Measurements from ENCODE around the gene ALKBH7.

The ALKBH7 gene

DNA sequence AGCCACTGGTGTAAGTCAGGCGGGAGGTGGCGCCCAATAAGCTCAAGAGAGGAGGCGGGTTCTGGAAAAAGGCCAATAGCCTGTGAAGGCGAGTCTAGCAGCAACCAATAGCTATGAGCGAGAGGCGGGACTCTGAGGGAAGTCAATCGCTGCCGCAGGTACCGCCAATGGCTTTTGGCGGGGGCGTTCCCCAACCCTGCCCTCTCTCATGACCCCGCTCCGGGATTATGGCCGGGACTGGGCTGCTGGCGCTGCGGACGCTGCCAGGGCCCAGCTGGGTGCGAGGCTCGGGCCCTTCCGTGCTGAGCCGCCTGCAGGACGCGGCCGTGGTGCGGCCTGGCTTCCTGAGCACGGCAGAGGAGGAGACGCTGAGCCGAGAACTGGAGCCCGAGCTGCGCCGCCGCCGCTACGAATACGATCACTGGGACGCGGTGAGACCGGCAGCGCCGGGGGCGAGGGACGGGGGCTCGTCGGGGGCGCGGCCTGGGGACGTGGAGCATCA is at the start of gene ALKBH7:
Gene ALKBH7, plus strand, starts transcription at position 201 of the 502 bp plus-strand sequence. Its CDS starts 27 bp downstream, at position 228.
- peak within 1 kb of the TSS; percentile 63 for H3K4me3 ChIP-seq (ENCODE audit: control insufficient read depth, low read depth, low read length)
- TF ChIP-seq CTCF (conservative IDR thresholded peaks at IDR 0.05; ENCODE audit: control insufficient read depth, insufficient read depth, low read depth, low read length) = no peak
- peak; percentile 100 for DNase-seq (ENCODE audit: low read depth)

- H3K4me3 ChIP-seq (ENCODE audit: control insufficient read depth, low read depth, low read length) = no peak overlapping the region
- DNase-seq (ENCODE audit: low read depth) = no peak
- no peak for TF ChIP-seq CTCF (conservative IDR thresholded peaks at IDR 0.05; ENCODE audit: control insufficient read depth, insufficient read depth, low read depth, low read length)
Measured at GRCh38 chr19:6324757-6325156, 47.8 kb upstream of the ALKBH7 start.

DNA sequence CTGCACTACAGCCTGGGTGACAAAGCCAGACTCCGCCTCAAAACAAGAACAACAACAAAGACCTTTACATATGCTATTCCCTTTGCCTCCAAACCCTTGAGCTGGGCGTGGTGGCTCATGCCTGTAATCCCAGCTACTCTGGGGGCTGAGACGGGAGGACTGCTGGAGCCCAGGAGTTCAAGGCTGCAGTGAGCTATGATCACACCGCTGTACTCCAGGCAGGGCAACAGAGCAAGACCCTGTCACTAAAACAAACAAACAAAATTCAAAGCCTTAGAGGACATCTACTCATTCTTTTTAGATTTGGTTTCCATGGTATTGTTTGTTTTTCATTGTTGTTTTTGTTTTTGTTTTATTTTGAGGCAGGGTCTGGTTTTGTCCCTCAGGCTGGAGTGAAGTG is 47.0 kb upstream of the ALKBH7 start:
- no peak for TF ChIP-seq CTCF (conservative IDR thresholded peaks at IDR 0.05; ENCODE audit: control insufficient read depth, insufficient read depth, low read depth, low read length)
- H3K4me3 ChIP-seq (ENCODE audit: control insufficient read depth, low read depth, low read length) = no peak overlapping the region
- no peak for DNase-seq (ENCODE audit: low read depth)

DNA sequence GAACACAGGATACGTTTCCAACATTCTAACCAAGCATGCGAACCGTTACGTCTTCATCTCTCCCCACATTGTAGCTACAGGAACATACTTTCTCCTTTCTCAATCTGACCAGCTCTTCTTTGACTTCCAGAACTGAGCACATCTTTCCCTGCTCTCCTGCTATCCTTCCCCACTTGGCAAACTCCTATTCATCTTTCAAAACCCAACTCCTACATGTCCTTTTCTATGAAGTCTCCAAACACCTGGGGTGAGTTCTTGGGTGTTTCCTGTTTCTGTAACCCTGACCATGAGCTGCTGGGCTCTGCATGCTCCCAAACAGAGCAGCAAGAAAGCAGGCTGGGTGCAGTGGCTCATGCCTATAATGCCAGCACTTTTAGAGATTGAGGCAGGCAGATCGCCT is 45.8 kb upstream of the ALKBH7 start:
- no peak for TF ChIP-seq CTCF (conservative IDR thresholded peaks at IDR 0.05; ENCODE audit: control insufficient read depth, insufficient read depth, low read depth, low read length)
- no peak overlapping the region for H3K4me3 ChIP-seq (ENCODE audit: control insufficient read depth, low read depth, low read length)

GRCh38 chr19:6333439-6333838 is 39.2 kb upstream of the ALKBH7 start, which contains the start of gene ACER1:
TSS of gene ACER1 (minus strand) at chr19:6333612. CDS start at chr19:6333551, 61 bp downstream.
- TF ChIP-seq CTCF (conservative IDR thresholded peaks at IDR 0.05; ENCODE audit: control insufficient read depth, insufficient read depth, low read depth, low read length) = no peak
- H3K4me3 ChIP-seq (ENCODE audit: control insufficient read depth, low read depth, low read length) = no peak within 1 kb of the TSS
- no peak for DNase-seq (ENCODE audit: low read depth)

More for the DNA sequence above, 45.8 kb upstream of the ALKBH7 start:
- no peak for DNase-seq (ENCODE audit: low read depth)

DNA sequence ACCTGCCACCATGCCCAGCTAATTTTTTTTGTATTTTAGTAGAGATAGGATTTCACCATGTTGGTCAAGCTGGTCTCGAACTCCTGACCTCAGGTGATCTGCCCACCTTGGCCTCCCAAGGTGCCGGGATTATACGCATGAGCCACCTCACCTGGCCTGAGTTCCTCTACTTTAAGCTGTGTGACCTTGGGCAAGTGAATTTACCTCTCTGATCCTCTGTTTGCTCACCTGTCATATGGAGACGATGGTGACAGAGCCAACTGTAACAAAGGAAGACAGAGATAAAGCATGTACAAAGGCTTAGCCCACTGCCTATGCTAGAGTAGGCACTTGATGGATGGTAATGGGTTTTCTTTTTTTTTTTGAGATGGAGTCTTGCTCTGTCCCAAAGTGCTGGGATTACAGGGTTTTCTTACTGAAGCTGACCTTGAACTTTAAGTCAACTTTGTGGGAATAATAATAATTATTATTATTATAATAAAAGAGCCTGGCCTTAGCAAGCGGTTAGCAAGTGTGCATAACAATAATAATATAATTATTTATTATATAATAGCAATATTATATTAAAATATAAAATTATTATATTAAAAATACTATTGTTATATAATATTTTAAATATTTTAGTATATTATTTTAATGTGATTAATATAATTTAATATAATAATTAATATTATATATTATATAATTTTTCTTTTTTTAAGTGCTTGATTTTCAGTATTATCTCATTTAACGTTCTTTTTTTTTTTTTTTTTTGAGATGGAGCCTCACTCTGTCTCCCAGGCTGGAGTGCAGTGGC is 37.9 kb upstream of the ALKBH7 start:
- DNase-seq (ENCODE audit: low read depth) = no peak
- H3K4me3 ChIP-seq (ENCODE audit: control insufficient read depth, low read depth, low read length) = no peak overlapping the region
- no peak for TF ChIP-seq CTCF (conservative IDR thresholded peaks at IDR 0.05; ENCODE audit: control insufficient read depth, insufficient read depth, low read depth, low read length)
